GM23338 (cell line): Measurements from ENCODE around the gene B4GALT7. TPM values are rescaled to one million over a fixed set of nuclear protein-coding genes. Genes with fewer than 3 reads are reported as not detected.

ENCODE experiments used
- ATAC-seq: fragments of 200-7000 bp; cut with Tn5 transposase; 3 replicates; pipeline ENCODE4 v1.9.1; 2020
- DNase-seq: peaks from one replicate; pipeline ENCODE4 v3.0.0-alpha.2; 2015; ENCODE audit warnings: low spot score
- H2AFZ ChIP-seq: fragments of 200-600 bp; sonication (generic); 2 replicates; pipeline ENCODE4 v1.8.0; 2016; ENCODE audit warnings: antibody characterized with exemption, mild to moderate bottlenecking, moderate library complexity
- H3F3A ChIP-seq: fragments of 200-600 bp; sonication (generic); replicated peaks from 2 replicates; pipeline ENCODE4 v1.8.0; 2017; ENCODE audit warnings: antibody characterized with exemption, mixed run types, low read depth
- H3K27ac ChIP-seq: fragments of 200-600 bp; sonication (generic); 2 replicates; pipeline ENCODE4 v1.6.1; 2016; ENCODE audit warnings: low read depth
- H3K27me3 ChIP-seq: fragments of 200-600 bp; sonication (generic); 2 replicates; pipeline ENCODE4 v1.8.0; 2016; ENCODE audit warnings: mild to moderate bottlenecking, mixed run types, moderate library complexity; ENCODE audit not compliant: insufficient read depth
- H3K36me3 ChIP-seq: fragments of 200-600 bp; sonication (generic); 2 replicates; pipeline ENCODE4 v1.8.0; 2016; ENCODE audit warnings: mild to moderate bottlenecking; ENCODE audit not compliant: insufficient read depth
- H3K4me1 ChIP-seq: fragments of 200-600 bp; sonication (generic); 2 replicates; pipeline ENCODE4 v1.8.0; 2016; ENCODE audit warnings: mild to moderate bottlenecking, moderate library complexity; ENCODE audit not compliant: insufficient read depth
- H3K4me2 ChIP-seq: fragments of 200-600 bp; sonication (generic); 2 replicates; pipeline ENCODE4 v1.7.1; 2017; ENCODE audit warnings: mixed run types
- H3K4me3 ChIP-seq: fragments of 200-600 bp; sonication (generic); 2 replicates; pipeline ENCODE4 v1.6.1; 2016; ENCODE audit warnings: mixed run types
- H3K79me2 ChIP-seq: fragments of 200-600 bp; sonication (generic); replicated peaks from 2 replicates; pipeline ENCODE4 v1.8.0; 2017; ENCODE audit warnings: mild to moderate bottlenecking; ENCODE audit not compliant: insufficient read depth
- H3K9me2 ChIP-seq: fragments of 200-600 bp; sonication (generic); 2 replicates; pipeline ENCODE4 v1.8.0; 2017; ENCODE audit not compliant: insufficient read depth
- H4K20me1 ChIP-seq: fragments of 200-600 bp; sonication (generic); replicated peaks from 2 replicates; pipeline ENCODE4 v1.8.0; 2017; ENCODE audit warnings: mild to moderate bottlenecking; ENCODE audit not compliant: insufficient read depth
- H3K27ac Mint-ChIP-seq: 2 replicates; pipeline ENCODE4 v1.8.0; 2020; ENCODE audit warnings: inconsistent platforms, mild to moderate bottlenecking, moderate library complexity, mixed read lengths
- H3K27me3 Mint-ChIP-seq: 3 replicates; pipeline ENCODE4 v1.8.0; 2022; ENCODE audit warnings: low read depth, mild to moderate bottlenecking, moderate library complexity, mixed read lengths, inconsistent platforms; ENCODE audit not compliant: insufficient read depth, poor library complexity
- H3K36me3 Mint-ChIP-seq: 3 replicates; pipeline ENCODE4 v1.8.0; 2021; ENCODE audit warnings: low read depth, mild to moderate bottlenecking, inconsistent platforms, moderate library complexity, mixed read lengths
- H3K4me1 Mint-ChIP-seq: 3 replicates; pipeline ENCODE4 v1.8.0; 2020; ENCODE audit warnings: mild to moderate bottlenecking, inconsistent platforms, mixed read lengths
- H3K4me3 Mint-ChIP-seq: 3 replicates; pipeline ENCODE4 v1.8.0; 2021; ENCODE audit warnings: moderate library complexity, mild to moderate bottlenecking, inconsistent platforms, mixed read lengths
- H3K9me3 Mint-ChIP-seq: 3 replicates; pipeline ENCODE4 v1.8.0; 2020; ENCODE audit warnings: moderate library complexity, mild to moderate bottlenecking, inconsistent platforms, mixed read lengths
- CREB1 ChIP-seq: fragments of 250-450 bp; sonication (Bioruptor Pico); IDR thresholded peaks from 2 replicates; pipeline ENCODE4 v1.5.0; 2020; ENCODE audit warnings: low read depth, mild to moderate bottlenecking, moderate library complexity
- EZH2 ChIP-seq: fragments of 200-600 bp; sonication (generic); IDR thresholded peaks from one replicate; pipeline ENCODE4 v1.8.0; 2017; ENCODE audit warnings: antibody characterized with exemption, mild to moderate bottlenecking, low read depth; ENCODE audit not compliant: unreplicated experiment
- EZH2phosphoT487 ChIP-seq: fragments of 200-600 bp; sonication (generic); IDR thresholded peaks from one replicate; pipeline ENCODE4 v1.8.1; 2018; ENCODE audit warnings: antibody characterized with exemption; ENCODE audit not compliant: unreplicated experiment
- JUNB ChIP-seq: IDR thresholded peaks from one replicate; pipeline ENCODE4 v1.6.1; 2016; ENCODE audit warnings: antibody characterized with exemption; ENCODE audit not compliant: unreplicated experiment
- NANOG ChIP-seq: IDR thresholded peaks from 2 replicates; pipeline ENCODE4 v1.6.1; 2016; ENCODE audit warnings: antibody characterized with exemption, borderline replicate concordance
- POLR2AphosphoS5 ChIP-seq: IDR thresholded peaks from 2 replicates; pipeline ENCODE4 v1.6.1; 2016; ENCODE audit warnings: antibody characterized with exemption, low read depth
- STAT1 ChIP-seq: IDR thresholded peaks from one replicate; pipeline ENCODE4 v1.6.1; 2016; ENCODE audit warnings: antibody characterized with exemption; ENCODE audit not compliant: unreplicated experiment
- ZNF114 ChIP-seq: fragments of 250-450 bp; sonication (Bioruptor Pico); IDR thresholded peaks from 2 replicates; pipeline ENCODE4 v1.5.0; 2020; ENCODE audit warnings: mild to moderate bottlenecking, moderate library complexity
- ZNF331 ChIP-seq: fragments of 250-450 bp; sonication (Bioruptor Pico); IDR thresholded peaks from 2 replicates; pipeline ENCODE4 v1.5.0; 2020; ENCODE audit warnings: low read depth, mild to moderate bottlenecking, moderate library complexity
- polyA plus RNA-seq: library from polyadenylated mRNA; unstranded; fragments of >200 nt; fragmentation: Nextera tagmentation; extraction: Ambion mirVana; gene quantifications from 2 replicates; pipeline ENCODE4 v1.2.1, GENCODE V29; 2016
- total RNA-seq: library from RNA; depleted of rRNA; stranded (reverse); fragments of >200 nt; shearing (Covaris generic); gene quantifications from 2 replicates; pipeline ENCODE4 v1.2.3, GENCODE V29; 2014
- TF ChIP-seq, protein P1 (sequence below): IDR thresholded peaks from 2 replicates; pipeline ENCODE4 v1.6.1; 2016; ENCODE audit warnings: antibody characterized with exemption
- TF ChIP-seq, protein P2 (sequence below): fragments of 250-450 bp; sonication (Bioruptor Pico); IDR thresholded peaks from 2 replicates; pipeline ENCODE4 v1.5.0; 2020; ENCODE audit warnings: mild to moderate bottlenecking, moderate library complexity
- TF ChIP-seq, protein P3 (sequence below): IDR thresholded peaks from one replicate; pipeline ENCODE4 v1.6.1; 2018; ENCODE audit warnings: antibody characterized with exemption; ENCODE audit not compliant: unreplicated experiment
- TF ChIP-seq, protein P4 (sequence below), 2 experiments: fragments of 200-600 bp in 1 of 2; sonication (generic) in 1 of 2; conservative IDR thresholded peaks; 2 replicates each; pipeline versions ENCODE4 v1.5.1 to v1.6.1; 2016 to 2017; ENCODE audit warnings: antibody characterized with exemption in 2 of 2, low read depth in 2 of 2, mild to moderate bottlenecking in 2 of 2, moderate library complexity in 1 of 2

The B4GALT7 gene
- total and polyA plus RNA-seq, 2 experiments from 2014 or later = 10.0 to 23.3 TPM

DNA sequence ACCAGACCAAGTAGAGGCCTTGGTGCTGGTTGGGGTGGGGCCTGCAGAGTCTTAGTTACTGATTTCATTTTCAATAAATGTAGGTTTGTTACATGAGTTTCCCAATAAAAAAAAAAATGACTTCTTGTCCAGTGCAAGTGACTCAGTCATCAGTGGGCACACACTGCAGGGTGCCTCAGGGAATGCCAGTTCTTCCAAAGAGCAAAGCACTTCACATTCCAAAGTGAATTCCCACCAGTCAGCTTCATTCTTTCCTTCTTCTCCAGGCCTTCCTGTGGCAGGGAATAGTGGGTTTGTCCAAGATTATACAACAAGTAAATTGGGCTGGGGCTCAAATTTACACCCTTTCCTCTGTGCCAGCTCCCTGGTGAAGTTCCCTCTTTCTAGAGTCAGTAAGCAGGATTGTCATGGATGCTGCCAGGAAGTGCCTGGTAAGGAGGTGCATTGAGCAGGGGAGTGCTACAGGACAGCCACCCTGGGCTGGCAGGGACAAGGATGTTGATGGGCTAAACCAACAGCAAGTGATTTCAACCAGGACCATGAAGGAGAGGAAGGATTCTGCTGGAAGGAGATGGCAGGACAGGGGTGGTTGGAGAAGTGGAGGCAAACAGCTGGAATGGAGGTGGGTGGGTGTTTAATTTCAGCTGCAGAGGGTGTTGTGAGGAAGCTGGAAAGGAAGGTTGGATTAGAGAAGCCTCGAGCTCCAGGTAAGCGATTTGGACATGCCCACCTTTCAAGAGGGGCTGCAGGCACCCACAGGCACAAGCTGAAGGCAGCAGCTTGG lies 3.7 kb upstream of the B4GALT7 start:
- ATAC-seq (no peak), DNase-seq (no peak)
- Histone ChIP-seq H3K9me2 (no peaks in the 10 kb centered on the region), H3F3A (peaks cover 23% of the 10 kb centered on the region; the same call in 1 of the 2 replicates), H3K36me3 (peaks cover 16% of the 10 kb centered on the region), H3K27me3 (peaks cover 7% of the 10 kb centered on the region; the same call in 1 of the 2 replicates), H3K27ac (no peak overlapping the region), H3K4me1 (peaks cover 8% of the 10 kb centered on the region; the same call in 1 of the 2 replicates), H3K79me2 (peaks cover 16% of the 10 kb centered on the region; the same call in 1 of the 2 replicates), H4K20me1 (peaks cover 3% of the 10 kb centered on the region), H2AFZ (no peak overlapping the region), H3K4me2 (no peak overlapping the region), H3K4me3 (no peak overlapping the region)
- peaks cover 14% of the 10 kb centered on the region for H3K27me3 Mint-ChIP-seq
- TF ChIP-seq JUNB = no peak
- TF ChIP-seq STAT1 = no peak
- TF ChIP-seq, protein P1, sequence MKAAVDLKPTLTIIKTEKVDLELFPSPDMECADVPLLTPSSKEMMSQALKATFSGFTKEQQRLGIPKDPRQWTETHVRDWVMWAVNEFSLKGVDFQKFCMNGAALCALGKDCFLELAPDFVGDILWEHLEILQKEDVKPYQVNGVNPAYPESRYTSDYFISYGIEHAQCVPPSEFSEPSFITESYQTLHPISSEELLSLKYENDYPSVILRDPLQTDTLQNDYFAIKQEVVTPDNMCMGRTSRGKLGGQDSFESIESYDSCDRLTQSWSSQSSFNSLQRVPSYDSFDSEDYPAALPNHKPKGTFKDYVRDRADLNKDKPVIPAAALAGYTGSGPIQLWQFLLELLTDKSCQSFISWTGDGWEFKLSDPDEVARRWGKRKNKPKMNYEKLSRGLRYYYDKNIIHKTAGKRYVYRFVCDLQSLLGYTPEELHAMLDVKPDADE = no peak
- TF ChIP-seq EZH2 = no peak
- TF ChIP-seq POLR2AphosphoS5 = no peak
- TF ChIP-seq ZNF331 (CRISPR knock-in tag) = no peak
- no peak for TF ChIP-seq CREB1 (CRISPR knock-in tag)
- TF ChIP-seq NANOG = no peak
- TF ChIP-seq EZH2phosphoT487 = no peak
- TF ChIP-seq, protein P2, sequence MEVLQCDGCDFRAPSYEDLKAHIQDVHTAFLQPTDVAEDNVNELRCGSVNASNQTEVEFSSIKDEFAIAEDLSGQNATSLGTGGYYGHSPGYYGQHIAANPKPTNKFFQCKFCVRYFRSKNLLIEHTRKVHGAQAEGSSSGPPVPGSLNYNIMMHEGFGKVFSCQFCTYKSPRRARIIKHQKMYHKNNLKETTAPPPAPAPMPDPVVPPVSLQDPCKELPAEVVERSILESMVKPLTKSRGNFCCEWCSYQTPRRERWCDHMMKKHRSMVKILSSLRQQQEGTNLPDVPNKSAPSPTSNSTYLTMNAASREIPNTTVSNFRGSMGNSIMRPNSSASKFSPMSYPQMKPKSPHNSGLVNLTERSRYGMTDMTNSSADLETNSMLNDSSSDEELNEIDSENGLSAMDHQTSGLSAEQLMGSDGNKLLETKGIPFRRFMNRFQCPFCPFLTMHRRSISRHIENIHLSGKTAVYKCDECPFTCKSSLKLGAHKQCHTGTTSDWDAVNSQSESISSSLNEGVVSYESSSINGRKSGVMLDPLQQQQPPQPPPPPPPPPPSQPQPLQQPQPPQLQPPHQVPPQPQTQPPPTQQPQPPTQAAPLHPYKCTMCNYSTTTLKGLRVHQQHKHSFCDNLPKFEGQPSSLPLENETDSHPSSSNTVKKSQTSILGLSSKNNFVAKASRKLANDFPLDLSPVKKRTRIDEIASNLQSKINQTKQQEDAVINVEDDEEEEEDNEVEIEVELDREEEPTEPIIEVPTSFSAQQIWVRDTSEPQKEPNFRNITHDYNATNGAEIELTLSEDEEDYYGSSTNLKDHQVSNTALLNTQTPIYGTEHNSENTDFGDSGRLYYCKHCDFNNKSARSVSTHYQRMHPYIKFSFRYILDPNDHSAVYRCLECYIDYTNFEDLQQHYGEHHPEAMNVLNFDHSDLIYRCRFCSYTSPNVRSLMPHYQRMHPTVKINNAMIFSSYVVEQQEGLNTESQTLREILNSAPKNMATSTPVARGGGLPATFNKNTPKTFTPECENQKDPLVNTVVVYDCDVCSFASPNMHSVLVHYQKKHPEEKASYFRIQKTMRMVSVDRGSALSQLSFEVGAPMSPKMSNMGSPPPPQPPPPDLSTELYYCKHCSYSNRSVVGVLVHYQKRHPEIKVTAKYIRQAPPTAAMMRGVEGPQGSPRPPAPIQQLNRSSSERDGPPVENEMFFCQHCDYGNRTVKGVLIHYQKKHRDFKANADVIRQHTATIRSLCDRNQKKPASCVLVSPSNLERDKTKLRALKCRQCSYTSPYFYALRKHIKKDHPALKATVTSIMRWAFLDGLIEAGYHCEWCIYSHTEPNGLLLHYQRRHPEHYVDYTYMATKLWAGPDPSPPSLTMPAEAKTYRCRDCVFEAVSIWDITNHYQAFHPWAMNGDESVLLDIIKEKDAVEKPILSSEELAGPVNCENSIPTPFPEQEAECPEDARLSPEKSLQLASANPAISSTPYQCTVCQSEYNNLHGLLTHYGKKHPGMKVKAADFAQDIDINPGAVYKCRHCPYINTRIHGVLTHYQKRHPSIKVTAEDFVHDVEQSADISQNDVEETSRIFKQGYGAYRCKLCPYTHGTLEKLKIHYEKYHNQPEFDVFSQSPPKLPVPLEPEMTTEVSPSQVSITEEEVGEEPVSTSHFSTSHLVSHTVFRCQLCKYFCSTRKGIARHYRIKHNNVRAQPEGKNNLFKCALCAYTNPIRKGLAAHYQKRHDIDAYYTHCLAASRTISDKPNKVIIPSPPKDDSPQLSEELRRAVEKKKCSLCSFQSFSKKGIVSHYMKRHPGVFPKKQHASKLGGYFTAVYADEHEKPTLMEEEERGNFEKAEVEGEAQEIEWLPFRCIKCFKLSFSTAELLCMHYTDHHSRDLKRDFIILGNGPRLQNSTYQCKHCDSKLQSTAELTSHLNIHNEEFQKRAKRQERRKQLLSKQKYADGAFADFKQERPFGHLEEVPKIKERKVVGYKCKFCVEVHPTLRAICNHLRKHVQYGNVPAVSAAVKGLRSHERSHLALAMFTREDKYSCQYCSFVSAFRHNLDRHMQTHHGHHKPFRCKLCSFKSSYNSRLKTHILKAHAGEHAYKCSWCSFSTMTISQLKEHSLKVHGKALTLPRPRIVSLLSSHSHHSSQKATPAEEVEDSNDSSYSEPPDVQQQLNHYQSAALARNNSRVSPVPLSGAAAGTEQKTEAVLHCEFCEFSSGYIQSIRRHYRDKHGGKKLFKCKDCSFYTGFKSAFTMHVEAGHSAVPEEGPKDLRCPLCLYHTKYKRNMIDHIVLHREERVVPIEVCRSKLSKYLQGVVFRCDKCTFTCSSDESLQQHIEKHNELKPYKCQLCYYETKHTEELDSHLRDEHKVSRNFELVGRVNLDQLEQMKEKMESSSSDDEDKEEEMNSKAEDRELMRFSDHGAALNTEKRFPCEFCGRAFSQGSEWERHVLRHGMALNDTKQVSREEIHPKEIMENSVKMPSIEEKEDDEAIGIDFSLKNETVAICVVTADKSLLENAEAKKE (CRISPR knock-in tag) = no peak
- TF ChIP-seq, protein P3, sequence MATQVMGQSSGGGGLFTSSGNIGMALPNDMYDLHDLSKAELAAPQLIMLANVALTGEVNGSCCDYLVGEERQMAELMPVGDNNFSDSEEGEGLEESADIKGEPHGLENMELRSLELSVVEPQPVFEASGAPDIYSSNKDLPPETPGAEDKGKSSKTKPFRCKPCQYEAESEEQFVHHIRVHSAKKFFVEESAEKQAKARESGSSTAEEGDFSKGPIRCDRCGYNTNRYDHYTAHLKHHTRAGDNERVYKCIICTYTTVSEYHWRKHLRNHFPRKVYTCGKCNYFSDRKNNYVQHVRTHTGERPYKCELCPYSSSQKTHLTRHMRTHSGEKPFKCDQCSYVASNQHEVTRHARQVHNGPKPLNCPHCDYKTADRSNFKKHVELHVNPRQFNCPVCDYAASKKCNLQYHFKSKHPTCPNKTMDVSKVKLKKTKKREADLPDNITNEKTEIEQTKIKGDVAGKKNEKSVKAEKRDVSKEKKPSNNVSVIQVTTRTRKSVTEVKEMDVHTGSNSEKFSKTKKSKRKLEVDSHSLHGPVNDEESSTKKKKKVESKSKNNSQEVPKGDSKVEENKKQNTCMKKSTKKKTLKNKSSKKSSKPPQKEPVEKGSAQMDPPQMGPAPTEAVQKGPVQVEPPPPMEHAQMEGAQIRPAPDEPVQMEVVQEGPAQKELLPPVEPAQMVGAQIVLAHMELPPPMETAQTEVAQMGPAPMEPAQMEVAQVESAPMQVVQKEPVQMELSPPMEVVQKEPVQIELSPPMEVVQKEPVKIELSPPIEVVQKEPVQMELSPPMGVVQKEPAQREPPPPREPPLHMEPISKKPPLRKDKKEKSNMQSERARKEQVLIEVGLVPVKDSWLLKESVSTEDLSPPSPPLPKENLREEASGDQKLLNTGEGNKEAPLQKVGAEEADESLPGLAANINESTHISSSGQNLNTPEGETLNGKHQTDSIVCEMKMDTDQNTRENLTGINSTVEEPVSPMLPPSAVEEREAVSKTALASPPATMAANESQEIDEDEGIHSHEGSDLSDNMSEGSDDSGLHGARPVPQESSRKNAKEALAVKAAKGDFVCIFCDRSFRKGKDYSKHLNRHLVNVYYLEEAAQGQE = no peak
- TF ChIP-seq, protein P4, sequence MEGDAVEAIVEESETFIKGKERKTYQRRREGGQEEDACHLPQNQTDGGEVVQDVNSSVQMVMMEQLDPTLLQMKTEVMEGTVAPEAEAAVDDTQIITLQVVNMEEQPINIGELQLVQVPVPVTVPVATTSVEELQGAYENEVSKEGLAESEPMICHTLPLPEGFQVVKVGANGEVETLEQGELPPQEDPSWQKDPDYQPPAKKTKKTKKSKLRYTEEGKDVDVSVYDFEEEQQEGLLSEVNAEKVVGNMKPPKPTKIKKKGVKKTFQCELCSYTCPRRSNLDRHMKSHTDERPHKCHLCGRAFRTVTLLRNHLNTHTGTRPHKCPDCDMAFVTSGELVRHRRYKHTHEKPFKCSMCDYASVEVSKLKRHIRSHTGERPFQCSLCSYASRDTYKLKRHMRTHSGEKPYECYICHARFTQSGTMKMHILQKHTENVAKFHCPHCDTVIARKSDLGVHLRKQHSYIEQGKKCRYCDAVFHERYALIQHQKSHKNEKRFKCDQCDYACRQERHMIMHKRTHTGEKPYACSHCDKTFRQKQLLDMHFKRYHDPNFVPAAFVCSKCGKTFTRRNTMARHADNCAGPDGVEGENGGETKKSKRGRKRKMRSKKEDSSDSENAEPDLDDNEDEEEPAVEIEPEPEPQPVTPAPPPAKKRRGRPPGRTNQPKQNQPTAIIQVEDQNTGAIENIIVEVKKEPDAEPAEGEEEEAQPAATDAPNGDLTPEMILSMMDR (conservative IDR thresholded peaks at IDR 0.05; ENCODE audit: low read depth in 2 of 2) = no peak
- TF ChIP-seq ZNF114 (CRISPR knock-in tag) = no peak
- peaks cover 47% of the 10 kb centered on the region for H3K36me3 Mint-ChIP-seq
- no peak overlapping the region for H3K4me3 Mint-ChIP-seq
- no peak overlapping the region for H3K27ac Mint-ChIP-seq
- H3K9me3 Mint-ChIP-seq = no peaks in the 10 kb centered on the region; the same call in 2 of the 3 replicates
- peaks cover 15% of the 10 kb centered on the region for H3K4me1 Mint-ChIP-seq
